Measurements from ENCODE around the gene TSSK2.

DNA sequence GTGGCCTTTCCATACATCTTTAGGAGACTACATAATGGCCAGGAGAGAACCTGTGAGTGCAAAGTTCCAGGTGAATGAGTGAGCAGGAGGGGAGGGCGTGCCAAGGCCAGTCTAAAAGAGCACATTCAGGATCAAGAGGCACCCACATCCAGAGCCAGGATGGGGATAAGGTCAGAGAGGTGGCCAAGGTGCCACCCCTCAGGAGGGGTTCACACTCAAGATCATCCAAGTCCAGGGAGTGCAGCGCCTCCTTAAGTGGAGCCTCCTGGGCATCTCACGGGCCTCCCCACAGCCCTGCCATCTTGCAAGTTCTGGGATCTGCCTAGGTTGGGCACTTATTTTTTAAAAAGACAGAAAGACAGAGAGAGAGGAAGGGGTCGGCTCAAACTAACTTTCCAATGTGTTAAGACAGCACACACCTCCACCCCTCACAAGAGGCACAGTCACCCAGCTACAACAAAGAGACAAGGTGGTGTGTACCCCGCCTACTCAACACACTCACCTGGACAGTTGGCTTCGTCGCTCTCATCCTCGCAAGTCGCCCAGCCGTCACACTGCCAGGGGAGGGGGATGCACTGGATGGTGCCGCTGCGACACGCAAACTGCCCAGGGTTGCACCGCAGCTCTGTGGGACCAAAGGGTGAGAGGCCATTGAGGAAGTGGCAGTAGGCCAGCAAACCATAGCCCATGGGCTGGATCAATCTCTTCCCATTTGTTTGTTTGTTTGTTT lies 42.1 kb upstream of the TSSK2 start:
- TF ChIP-seq, protein P1, sequence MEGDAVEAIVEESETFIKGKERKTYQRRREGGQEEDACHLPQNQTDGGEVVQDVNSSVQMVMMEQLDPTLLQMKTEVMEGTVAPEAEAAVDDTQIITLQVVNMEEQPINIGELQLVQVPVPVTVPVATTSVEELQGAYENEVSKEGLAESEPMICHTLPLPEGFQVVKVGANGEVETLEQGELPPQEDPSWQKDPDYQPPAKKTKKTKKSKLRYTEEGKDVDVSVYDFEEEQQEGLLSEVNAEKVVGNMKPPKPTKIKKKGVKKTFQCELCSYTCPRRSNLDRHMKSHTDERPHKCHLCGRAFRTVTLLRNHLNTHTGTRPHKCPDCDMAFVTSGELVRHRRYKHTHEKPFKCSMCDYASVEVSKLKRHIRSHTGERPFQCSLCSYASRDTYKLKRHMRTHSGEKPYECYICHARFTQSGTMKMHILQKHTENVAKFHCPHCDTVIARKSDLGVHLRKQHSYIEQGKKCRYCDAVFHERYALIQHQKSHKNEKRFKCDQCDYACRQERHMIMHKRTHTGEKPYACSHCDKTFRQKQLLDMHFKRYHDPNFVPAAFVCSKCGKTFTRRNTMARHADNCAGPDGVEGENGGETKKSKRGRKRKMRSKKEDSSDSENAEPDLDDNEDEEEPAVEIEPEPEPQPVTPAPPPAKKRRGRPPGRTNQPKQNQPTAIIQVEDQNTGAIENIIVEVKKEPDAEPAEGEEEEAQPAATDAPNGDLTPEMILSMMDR (IDR thresholded peaks at IDR 0.05), result no peak
- no peak for TF ChIP-seq POLR2AphosphoS5 (IDR thresholded peaks at IDR 0.05)
